GM19467 (cell line): ENCODE data around the gene DGKE.

Experiments
- ATAC-seq: cut with Tn5 transposase; IDR thresholded peaks from one replicate; pipeline ENCODE4 v1.9.1; 2021; ENCODE audit warnings: mild to moderate bottlenecking, moderate library complexity; ENCODE audit not compliant: unreplicated experiment

DGKE gene

DNA sequence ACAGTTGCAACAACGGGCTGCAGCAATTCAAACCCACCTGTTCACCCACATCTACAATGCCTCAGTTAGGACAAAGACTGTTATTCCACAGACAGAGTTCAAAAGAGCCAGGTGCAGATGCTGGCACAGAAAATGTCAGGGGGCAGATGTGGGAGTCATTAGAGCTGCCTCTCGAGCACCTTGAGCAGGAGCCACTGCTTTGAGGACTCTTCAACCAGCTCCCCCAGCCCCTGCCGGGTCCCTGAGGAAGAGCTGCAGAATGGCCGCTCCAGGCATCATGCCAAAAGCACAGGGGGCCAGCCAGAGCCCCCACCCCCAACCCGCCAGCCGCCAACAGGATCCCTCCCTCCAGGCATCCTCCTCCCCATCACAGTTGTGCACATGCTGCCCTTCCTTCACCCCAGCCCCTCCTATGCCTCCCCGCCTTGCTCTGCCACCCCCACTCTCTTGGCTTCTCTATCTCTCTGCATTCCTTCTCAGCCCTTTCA, 21.0 kb upstream of the DGKE start:
- no peak for ATAC-seq

DNA sequence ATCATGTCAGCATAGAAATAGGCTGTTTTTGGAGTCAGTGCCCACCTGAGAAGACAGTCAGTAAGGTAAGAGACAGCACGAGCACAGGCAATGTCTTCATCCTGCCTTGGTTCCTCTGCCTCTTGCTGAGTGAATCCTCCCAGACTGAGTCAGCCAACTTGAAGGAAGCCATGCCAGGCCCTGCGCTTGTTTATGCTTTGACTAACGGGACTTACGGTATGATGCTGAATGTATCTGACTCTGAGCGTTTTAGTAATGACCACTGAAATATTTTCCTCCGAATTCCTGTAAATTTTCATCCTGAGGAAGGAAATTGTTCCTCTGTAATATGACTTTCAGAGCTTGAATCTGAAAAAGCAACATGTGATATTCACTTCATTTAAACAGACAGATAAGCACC, 18.2 kb upstream of the DGKE start:
- no peak for ATAC-seq

DNA sequence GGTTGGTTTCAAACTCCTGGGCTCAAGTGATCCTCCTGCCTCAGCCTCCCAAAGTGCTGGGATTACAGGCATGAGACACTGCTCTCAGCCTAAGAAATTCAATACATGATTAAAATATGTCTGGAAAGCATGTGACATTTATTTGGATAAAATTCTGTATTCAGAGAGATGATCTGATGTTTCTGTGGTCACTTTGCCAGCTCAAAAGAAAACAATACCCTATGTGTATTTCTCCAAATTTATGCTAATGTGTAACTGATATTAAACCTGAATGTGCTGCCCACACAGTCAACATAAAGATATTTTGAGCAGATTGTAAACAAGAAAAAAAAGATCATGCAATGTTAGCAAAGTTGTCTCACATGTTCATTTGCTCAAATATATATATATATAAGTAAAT, 16.9 kb upstream of the DGKE start:
- no peak for ATAC-seq

DNA sequence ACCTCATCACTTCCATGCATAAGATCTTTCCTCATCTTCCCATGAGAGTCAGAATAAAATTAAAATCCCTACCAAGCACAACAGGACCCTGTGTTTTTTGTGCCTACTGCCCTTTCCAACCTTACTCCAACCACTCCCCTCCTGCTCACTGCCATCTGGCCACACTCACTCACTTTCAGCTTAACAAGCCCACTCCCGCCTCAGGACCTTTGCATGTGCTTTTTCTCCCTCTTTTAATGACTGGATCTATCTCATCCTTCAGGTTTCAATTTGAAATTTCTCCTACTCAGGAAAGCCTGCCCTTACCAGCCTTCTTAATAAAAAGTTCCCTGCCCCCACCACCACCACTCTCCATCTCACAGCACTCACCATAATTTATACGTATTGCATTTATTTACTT, 14.9 kb upstream of the DGKE start:
- no peak for ATAC-seq

DNA sequence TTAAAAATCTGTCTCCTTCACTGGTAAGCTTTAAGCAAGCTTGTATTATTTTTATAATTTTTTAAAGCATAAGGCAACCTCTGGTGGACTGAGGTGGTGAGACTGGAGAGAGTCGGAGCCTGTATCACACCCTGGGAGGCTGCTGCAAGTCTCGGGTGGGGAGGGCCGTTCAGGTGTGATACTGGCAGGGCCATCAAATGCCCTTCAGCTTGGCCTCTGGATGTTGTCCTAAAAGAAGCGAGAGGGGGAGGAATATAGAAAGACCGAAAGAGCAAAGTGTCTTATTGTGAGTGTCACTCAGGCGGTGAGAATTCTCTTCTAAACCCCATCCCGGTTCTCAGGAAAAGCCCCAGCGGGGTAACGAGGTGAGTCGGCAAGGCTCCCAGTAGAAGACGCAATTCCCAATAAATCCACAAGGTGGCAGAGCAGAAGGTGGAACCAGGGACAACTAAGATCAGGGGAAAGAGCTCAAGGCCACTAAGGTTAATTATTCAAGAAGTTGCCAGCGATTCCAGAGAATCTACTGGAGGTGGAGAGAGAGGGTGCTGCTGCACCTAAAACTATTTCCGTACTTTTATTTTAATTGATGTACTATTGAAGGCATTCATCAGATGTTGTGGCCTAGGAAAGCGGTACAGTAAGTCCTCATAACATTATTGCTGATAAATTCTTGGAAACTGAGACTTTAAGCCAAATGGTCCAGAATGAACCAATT, 14.4 kb upstream of the DGKE start:
- peak; percentile 74 for ATAC-seq

DNA sequence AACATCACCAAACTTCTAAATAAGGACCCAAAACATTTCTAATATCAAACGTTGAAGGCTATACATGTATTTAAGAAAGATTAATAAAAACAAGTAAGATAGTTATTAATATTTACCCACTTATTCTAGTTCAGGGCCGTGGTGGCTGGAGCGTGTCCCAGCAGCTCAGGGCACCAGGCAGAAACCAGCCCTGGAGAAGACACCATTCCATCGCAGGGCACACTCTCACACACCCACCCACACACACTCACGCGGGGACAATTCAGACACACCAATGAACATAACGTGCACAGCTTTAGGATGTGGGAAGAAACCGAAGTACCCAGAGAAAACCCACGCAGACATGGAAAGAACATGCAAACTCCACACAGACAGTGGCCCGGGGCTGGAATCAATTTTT, 13.7 kb upstream of the DGKE start:
- no peak for ATAC-seq

DNA sequence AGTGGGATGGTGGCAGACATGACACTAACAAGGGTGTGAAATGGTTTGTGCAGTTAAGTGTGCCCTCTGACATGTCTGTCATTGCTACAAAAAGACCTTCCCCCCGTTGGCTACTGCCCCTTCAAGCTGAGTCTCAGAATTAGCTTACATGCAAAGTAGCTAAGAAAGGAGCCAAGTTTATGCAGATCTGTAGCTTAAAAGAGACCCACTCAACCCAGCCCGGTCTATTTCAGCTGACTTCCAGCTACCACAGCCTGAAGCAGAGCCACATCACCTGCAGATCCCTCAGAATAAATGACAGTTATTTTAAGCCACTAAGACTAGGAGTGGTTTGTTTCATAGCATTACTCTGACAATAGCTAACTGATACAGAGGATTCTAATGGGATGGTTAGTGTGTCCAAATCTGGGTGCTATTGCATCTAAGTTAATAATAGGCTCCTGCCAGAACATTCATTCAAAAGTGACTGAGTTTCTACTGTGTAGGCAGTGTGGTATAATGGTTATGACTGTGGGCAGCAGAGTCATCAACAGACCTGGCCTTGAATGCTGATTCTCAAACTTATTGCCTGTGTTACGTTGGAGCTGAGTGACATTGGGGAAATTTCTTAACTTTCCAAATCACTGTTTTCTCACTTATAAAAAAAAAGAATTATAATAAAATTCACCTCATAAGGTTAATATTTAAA, 12.0 kb upstream of the DGKE start:
- no peak for ATAC-seq

DNA sequence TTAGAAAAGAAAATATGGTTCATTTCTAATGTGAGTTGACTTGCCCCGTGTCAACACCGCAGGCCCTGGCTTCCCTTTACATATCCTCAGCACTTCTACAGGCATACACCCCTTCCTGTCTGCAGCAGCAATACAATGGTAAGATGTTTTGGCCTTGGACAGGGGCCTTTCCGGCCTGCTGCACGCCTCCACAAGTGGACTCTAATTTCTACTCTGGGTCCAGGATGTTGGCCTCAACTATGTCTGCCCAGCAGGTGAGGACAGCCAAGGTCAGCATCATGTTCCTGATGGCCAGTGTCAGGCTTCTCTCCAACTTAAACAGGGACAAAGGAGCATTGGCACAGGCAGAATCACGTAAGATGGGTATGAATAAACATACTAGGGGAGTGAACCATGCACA, 11.2 kb upstream of the DGKE start:
- ATAC-seq: no peak

DNA sequence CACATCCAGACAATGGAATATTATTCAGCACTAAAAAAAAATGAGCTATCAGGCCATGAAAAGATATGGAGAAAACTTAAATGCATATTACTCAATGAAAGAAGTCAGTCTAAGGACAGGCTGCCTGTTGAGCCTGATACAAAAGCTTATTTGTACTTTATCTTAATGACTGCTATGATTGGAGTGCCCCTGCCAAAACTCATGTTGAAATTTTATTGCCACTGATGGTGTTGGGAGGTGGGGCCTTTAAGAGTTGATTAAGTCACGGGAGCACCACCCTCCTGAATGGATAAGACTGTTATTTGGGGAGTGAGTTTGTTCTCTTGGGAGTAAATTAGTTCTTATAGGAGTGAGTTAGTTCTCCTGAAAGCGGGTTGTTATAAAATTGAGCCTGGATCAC, 10.1 kb upstream of the DGKE start:
- no peak for ATAC-seq

DNA sequence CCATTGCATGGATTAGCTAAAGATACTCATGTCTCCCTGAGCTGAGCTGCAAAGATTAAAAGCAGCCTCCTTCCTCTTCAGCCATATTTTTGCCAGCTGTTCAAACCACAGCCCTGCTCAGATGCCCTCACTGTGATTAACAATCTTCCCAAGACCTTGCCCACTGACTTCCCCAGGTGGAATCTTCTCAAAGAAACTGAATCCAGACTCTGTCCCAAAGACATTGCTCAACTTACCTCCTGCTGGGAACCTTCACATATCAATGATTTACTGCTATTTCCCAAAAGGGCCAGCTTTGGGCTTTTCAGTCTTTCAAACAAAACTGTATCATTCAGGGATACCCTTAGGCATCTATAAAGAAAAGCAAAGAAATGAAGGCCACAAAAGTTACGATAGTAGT, 9.4 kb upstream of the DGKE start:
- ATAC-seq: no peak

DNA sequence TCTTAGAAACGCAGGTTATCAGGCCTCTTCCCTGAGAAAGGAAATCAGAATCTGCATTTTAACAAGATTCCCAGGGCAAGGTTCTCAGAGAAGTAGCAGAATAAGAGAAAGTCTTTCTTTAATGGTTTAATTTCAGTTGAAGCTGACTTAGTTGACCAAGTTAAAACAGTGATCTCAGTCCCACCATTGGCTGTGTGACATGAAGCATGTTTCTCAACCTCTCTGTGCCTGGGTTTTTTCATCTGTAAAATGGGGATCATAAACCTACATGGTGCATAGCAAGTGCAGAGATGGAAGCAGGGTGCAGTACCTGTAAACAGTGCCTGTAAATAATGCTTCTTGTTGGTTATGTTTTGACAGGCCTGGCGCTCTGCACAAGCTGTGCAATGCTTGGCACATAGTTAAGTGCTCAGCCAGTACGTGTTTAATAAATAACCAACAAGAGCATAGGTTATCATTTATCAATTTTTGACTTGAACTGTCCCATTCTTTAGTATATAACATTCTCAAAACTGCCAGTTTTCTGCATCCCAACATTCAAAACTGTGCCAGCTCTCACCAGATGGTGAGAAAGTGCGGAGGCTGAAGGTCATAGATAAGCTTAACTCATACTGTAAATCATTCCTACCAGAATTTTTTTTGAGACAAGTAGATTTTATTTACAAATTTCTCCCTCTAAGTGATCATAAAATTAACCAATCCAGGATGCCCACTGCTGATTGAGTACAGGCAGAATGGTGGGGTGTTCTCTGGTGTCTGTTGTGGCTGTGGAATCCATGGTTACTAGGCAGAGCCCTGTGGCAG, 7.1 kb upstream of the DGKE start:
- ATAC-seq: no peak

DNA sequence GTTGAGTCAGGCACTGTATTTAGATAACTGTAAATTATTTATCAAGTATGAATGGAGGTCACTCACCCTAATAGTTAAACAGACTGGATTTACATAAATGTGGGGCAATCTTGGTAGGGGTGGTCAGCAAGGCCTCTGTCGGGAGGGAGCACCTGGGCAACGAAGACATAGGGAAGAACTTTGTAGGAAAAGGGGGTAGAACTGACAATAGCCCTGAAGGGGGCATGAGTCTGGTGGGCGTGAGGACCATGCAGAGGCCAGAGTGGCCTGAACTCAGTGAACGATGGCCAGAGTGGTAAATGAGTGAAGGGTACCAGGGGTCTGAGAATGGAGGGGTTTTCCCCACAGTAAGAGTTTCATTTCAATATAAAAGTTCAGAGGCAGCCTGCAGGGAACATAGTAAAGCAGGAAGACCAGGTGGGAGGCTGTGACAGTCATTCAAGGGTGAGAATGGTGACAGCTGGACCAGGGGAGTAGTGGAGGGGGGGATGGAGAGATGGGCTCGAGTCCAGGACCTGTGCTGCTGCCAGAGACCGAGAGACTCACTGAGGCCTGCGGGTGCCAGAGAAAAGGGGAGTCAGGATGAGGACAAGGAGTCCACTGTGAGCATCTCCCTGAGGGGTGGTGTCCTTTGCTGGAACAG, 3.1 kb upstream of the DGKE start:
- no peak for ATAC-seq

DNA sequence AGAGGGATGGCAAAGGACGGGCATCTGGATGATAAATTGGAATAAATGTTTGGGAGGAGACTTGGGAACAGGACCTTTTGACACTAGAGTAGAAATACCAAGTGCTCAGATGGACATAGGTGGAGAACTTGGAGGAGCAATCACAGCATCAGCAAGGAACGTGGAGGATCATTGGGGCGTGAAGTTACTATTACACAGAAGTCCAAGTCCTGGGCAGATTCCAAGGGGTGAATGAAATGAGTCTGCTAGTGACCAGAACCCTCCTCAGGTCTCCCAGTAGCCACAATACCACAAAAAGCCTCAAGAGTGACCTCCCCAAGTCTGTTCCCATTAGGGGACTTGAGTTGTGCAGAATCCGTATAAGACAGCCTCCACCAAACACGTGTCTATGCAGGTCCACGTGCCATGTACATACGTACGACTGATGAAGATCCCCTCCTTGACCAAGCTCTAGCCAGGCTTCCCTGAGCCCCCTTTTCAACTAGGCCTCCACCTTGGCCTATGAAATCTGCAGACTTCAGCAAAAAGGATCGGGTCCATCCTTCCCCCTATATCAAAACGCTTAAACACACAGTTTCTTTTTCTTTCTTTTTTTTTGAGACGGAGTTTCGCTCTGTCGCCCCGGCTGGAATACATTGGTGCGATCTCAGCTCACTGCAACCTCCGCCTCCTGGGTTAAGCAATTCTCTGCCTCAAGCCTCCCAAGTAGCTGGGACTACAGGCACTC, 2.4 kb upstream of the DGKE start:
- ATAC-seq: no peak

DNA sequence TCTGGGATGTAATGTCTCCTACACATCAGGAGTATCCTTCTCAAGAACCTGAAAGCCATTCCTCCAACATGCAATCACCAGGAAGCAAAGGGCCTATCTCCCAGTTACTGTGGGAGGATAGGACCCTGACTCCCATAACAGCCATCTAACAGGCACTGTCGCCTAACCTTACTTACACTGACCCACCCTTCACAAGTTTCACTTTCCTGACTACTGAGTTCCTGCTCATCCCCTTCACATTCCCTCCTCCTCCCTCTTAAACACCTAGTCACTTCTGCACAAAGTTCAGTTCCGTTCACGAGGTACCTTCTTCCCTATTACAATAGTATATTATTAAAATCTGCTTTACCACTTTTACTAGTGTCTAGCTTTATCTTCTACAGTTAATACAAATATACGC, 1.5 kb upstream of the DGKE start:
- no peak for ATAC-seq

DNA sequence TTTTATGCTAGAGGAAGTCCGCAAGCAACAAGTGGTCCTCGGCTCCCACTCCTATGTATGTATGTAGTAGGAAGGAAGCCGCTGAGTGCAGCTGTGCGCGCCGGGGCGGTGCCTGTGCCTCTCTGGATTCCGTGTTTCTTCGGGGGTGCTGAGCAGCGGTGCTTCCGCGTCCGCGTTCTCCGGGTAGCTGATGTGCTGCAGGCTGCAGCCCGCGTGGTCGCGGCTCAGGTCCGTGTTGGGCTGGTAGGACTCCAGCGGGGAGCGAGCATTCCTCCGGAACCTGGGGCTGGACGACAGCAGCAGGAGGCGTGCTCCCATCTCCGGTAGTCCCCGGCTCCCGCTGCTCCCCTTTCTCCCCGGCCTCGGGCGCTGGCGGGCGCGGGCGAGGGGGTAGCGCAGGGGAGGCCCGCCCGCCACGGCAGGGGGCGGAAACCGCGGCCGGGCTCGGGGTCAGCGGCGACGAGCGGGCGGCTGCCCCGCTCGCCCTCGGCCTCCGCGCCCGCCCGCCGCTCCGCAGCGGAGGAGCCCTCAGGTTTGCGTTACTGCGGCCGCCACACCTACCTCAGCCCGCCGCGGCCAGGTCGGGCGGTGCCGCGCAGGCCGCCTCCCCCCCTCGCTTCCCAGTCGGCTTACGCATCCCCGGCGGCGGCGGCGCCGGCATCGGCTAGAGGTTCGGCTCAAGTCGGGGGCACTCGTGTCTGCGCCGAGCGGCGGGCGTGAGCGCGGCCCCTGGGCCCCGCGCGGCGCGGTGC, 718 bp upstream of the DGKE start:
- ATAC-seq: peak; percentile 47

DNA sequence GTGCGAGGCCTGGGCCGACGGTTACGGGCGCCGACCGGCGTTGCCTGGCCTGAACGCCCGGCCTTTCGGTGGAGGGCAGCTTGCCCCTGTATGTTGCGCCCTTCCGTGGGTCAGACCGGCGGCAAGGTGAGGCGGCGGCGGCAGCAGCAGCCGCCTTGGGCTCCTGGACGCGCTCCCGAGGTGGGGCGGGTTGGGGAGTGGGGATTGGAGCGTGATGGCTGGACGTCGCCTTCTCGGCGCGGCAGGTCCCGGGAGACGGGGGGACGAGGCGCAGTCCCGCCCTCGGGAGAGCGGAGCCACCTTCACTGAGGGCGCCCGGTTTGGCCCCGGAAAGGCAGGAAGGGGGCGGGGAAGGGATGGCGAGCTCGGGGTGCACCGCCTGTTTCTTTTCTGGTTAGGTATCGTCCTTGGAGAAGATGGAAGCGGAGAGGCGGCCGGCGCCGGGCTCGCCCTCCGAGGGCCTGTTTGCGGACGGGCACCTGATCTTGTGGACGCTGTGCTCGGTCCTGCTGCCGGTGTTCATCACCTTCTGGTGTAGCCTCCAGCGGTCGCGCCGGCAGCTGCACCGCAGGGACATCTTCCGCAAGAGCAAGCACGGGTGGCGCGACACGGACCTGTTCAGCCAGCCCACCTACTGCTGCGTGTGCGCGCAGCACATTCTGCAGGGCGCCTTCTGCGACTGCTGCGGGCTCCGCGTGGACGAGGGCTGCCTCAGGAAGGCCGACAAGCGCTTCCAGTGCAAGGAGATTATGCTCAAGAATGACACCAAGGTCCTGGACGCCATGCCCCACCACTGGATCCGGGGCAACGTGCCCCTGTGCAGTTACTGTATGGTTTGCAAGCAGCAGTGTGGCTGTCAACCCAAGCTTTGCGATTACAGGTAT, 671 bp downstream of the DGKE start:
- ATAC-seq: peak; percentile 16

DNA sequence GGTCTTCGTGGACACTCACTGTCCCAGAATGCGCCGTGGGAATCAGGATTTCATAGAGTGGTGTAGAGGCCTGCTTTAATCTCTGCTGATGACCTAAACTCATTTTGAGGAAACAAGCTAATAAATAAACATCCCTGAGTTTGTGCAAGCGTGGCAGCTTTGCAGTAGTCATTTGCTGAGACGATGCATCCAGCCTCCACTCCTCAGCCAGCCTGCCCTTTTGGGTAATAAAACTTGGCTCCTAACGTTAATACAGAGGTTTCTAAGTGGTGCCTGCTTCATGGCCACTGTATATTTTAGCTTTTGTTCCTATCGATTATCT, 1.3 kb downstream of the DGKE start:
- ATAC-seq: no peak

DNA sequence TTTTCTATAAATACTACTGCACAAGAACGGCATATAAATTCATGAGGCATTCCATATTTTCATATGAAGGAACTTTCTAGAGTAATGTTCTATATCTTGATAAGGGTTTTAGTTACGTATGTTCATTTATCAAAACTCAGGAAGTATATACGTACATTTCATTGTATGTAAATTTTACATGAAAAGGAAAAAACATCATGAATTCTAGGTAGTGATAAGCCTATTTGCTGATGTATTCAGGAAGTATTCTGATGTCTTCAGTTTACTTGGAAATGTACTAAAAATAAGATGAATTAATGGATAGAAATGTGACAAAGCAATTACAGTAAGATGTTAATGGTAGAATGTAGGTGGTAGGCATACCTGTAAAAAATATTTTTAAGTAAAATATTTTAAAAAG, 4.7 kb downstream of the DGKE start:
- no peak for ATAC-seq

DNA sequence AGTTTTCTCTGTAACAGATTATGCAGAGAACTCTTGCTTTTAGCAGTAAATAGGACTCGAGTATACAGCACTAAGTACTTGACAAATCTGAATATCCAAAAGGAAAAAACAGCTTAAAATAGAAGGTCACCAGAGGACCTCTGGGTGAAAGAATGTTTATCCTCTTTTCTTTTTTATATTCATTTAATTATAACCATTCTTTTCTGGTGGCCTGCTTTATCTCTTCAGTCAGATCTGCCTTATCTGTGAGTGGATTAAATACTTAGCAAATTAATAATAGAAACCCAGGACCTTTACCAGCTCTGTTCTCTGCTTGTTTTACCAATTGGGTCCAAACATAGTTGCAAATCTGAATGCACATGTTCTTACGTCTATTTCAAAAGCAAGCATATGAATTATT, 8.6 kb downstream of the DGKE start:
- no peak for ATAC-seq
